ENCODE data around the gene ENKUR. TPM values are rescaled to one million over a fixed set of nuclear protein-coding genes. Genes with fewer than 3 reads are reported as not detected.

The ENKUR gene
- total RNA-seq (2022), result 0.37 and 0.66 TPM in 2 replicates
- percentile 28 among the genes with signal in this experiment for Bru-seq, nascent RNA
- BruChase-seq, experiment 1, labeled RNA remaining after a 6-hour chase, result percentile 26 among the genes with signal in this experiment
- percentile 26 among the genes with signal in this experiment for BruChase-seq, experiment 2, labeled RNA remaining after a 2-hour chase
- long read RNA-seq, partial matches to known transcripts, result 1 of 3 reads
- long read RNA-seq, other reads (novel, unspliced or antisense), result 2 of 3 reads

GRCh38 chr10:25015828-25016375, at the start of gene ENKUR:
Gene ENKUR (minus strand): TSS chr10:25016158. CDS start chr10:25015936, 222 bp downstream.
- no TSS peak for BruUV-seq (replicated peaks)
- intact Hi-C loops (cut with micrococcal nuclease; ENCODE audit: unreplicated experiment), result loop anchor here (5.0 kb wide), 1 partner anchor 46 kb away; no protein-coding TSS in a partner anchor
- Mint-ChIP-seq H3K27me3 (ENCODE audit: unreplicated experiment) (no peaks in the 10 kb centered on the region), H3K4me1 (ENCODE audit: low read depth, unreplicated experiment) (peaks cover 16% of the 10 kb centered on the region), H3K4me3 (ENCODE audit: low read depth, unreplicated experiment) (peak within 1 kb of the TSS; percentile 93), H3K9me3 (ENCODE audit: low read depth, unreplicated experiment) (no peaks in the 10 kb centered on the region), H3K36me3 (ENCODE audit: insufficient read depth, unreplicated experiment) (peaks cover 24% of the 10 kb centered on the region), H3K27ac (ENCODE audit: unreplicated experiment) (peak within 1 kb of the TSS; percentile 99)
- peak; percentile 89 for DNase-seq
- TF ChIP-seq CTCF (IDR thresholded peaks at IDR 0.05; ENCODE audit: unreplicated experiment), result no peak
- CTCF ChIA-PET, result interaction anchor here (0.7 to 1.7 kb wide), 2 partner anchors 373 to 398 kb away, joined by 3 to 6 read pairs; no protein-coding TSS in a partner anchor

GRCh38 chr10:25064401-25064800, 48.4 kb upstream of the ENKUR start:
- no peak for TF ChIP-seq CTCF (IDR thresholded peaks at IDR 0.05; ENCODE audit: unreplicated experiment)
- Mint-ChIP-seq H3K9me3 (ENCODE audit: low read depth, unreplicated experiment) (no peaks in the 10 kb centered on the region), H3K27me3 (ENCODE audit: unreplicated experiment) (no peaks in the 10 kb centered on the region), H3K4me1 (ENCODE audit: low read depth, unreplicated experiment) (peaks cover 42% of the 10 kb centered on the region), H3K4me3 (ENCODE audit: low read depth, unreplicated experiment) (no peak overlapping the region), H3K36me3 (ENCODE audit: insufficient read depth, unreplicated experiment) (peaks cover 7% of the 10 kb centered on the region), H3K27ac (ENCODE audit: unreplicated experiment) (no peak overlapping the region)
- DNase-seq, result no peak
- BruUV-seq (replicated peaks), result no TSS peak
- CTCF ChIA-PET, result no interaction called here
- intact Hi-C loops (cut with micrococcal nuclease; ENCODE audit: unreplicated experiment), result loop anchor here (5.0 kb wide), 1 partner anchor 47 kb away; the partner anchor contains the start of genes ENKUR and THNSL1

GRCh38 chr10:25063644-25064043, 47.7 kb upstream of the ENKUR start:
- no peak for TF ChIP-seq CTCF (IDR thresholded peaks at IDR 0.05; ENCODE audit: unreplicated experiment)
- intact Hi-C loops (cut with micrococcal nuclease; ENCODE audit: unreplicated experiment), result loop anchor here (5.0 kb wide), 1 partner anchor 46 kb away; the partner anchor contains the start of genes ENKUR and THNSL1
- CTCF ChIA-PET, result interaction anchor here (0.6 kb wide), 1 partner anchor 231 kb away, joined by 3 read pairs; no protein-coding TSS in a partner anchor
- no peak overlapping the region for H3K4me3 Mint-ChIP-seq (ENCODE audit: low read depth, unreplicated experiment)
- H3K36me3 Mint-ChIP-seq (ENCODE audit: insufficient read depth, unreplicated experiment), result peaks cover 7% of the 10 kb centered on the region
- peak overlapping the region; percentile 58 for H3K27ac Mint-ChIP-seq (ENCODE audit: unreplicated experiment)
- no peaks in the 10 kb centered on the region for H3K27me3 Mint-ChIP-seq (ENCODE audit: unreplicated experiment)
- DNase-seq, result no peak
- no TSS peak for BruUV-seq (replicated peaks)
- no peaks in the 10 kb centered on the region for H3K9me3 Mint-ChIP-seq (ENCODE audit: low read depth, unreplicated experiment)
- H3K4me1 Mint-ChIP-seq (ENCODE audit: low read depth, unreplicated experiment), result peaks cover 44% of the 10 kb centered on the region

GRCh38 chr10:25063157-25063556, 47.2 kb upstream of the ENKUR start:
- no peak for DNase-seq
- peak overlapping the region; percentile 58 for H3K27ac Mint-ChIP-seq (ENCODE audit: unreplicated experiment)
- H3K4me1 Mint-ChIP-seq (ENCODE audit: low read depth, unreplicated experiment), result peaks cover 44% of the 10 kb centered on the region
- no TSS peak for BruUV-seq (replicated peaks)
- TF ChIP-seq CTCF (IDR thresholded peaks at IDR 0.05; ENCODE audit: unreplicated experiment), result no peak
- H3K9me3 Mint-ChIP-seq (ENCODE audit: low read depth, unreplicated experiment), result no peaks in the 10 kb centered on the region
- CTCF ChIA-PET, result interaction anchor here (0.6 kb wide), 1 partner anchor 231 kb away, joined by 3 read pairs; no protein-coding TSS in a partner anchor
- no peak overlapping the region for H3K4me3 Mint-ChIP-seq (ENCODE audit: low read depth, unreplicated experiment)
- H3K27me3 Mint-ChIP-seq (ENCODE audit: unreplicated experiment), result no peaks in the 10 kb centered on the region
- intact Hi-C loops (cut with micrococcal nuclease; ENCODE audit: unreplicated experiment), result loop anchor here (5.0 kb wide), 1 partner anchor 46 kb away; the partner anchor contains the start of genes ENKUR and THNSL1
- H3K36me3 Mint-ChIP-seq (ENCODE audit: insufficient read depth, unreplicated experiment), result peaks cover 7% of the 10 kb centered on the region
